Activated naive CD8-positive, alpha-beta T cell treated with anti-CD3 and anti-CD28 coated beads, Interleukin-2, amount 50 U/mL, for 16 hours (primary cell): ENCODE measurements around the gene NEGR1.

ENCODE experiments used
- DNase-seq: peaks from one replicate; pipeline ENCODE4 v3.0.0-alpha.2; 2020; ENCODE audit warnings: low read depth, low spot score

NEGR1 gene

DNA sequence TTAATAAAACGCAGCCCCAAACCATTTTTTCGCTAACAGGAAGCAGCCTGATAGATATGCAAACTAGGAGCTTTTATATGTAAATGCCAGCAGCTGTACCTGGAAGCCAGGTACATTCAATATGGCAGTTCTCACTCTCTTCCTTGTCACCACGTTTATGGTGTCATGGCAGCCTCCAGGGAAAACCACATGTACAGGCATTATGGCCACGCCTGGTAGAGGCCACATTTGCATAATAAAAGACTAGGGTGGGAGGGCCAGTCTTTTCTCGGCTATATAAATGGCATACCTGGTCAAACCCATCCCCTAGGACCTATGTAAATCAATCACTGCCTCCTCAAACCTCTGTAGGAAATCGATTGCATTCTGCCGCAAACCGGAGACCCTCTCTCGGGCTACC, 247.5 kb downstream of the NEGR1 start:
- DNase-seq, result no peak

DNA sequence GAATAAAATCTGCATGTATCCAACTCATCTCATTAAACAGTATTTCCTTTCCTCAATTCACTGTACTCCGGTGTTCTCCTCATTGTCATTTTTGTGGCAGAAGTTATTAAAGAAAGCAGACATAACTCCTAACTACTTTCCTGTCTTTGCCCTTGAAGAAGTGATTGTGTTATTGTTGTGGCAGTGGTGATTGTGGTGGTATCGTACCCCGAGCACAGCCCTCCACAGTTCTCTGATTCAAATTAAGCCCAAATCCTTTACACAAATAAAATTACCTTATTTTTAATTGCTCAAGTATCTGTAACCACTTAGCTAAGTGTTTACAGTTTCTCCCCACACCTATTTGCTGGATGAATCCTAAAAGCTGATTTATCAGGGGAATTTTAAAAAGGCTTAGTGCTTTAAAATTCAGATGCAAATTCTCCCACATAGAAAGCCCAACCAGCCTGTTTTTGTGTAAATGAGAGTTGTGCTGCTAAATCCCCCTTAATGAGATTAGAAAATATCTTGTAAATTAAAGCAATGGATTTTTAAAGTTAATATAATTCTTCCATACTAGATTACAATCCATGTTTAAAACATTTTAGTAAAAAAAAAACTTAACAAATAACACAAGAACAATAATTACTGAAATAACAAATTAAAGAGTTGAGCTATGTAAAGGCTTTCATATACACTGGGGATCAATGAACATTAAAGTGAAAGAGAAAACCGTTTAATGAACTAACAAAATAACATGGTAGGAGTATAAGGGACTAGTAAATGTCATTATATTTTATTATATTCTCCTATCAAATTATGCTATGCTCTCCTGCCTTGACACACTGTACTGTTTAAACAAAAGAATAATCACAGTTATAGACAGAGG, 259.0 kb downstream of the NEGR1 start:
- DNase-seq, result no peak

DNA sequence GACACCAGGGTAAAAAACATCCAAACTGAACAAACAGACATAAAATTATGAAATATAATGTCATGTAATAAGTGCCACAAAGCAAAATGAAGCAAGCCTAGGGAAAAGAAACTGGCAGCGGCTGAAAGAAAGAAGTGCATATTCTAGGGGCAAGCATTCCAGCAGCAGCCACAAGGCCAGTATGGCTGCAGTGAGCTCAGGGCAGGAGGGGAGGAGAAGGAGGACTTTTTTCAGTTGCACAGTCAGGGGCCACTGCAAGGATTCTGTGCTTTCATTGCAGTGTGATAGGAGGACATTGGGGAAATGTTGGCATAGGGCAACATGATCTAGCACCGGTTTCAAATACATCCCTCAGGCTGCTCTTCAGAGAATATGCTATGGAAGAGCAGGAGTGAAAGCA, 263.8 kb downstream of the NEGR1 start:
- no peak for DNase-seq

DNA sequence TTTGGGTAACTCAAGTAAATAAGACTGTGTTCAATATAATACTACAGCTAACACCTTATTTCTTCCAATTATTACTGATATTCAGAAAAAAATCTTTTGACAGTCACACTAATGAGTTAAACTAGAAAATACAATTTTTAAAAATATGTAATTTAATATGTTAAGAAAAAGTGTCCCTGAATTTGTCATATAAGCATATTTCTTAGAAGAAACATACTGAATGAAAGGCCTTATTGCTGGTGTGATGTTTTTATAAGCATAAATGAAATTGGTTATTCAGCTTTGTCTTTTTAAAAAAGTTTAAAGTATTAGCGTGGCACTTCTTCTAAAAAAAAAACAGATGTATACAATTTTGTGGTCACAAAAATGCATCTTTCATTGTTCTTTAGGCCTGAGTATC, 267.3 kb downstream of the NEGR1 start:
- no peak for DNase-seq

DNA sequence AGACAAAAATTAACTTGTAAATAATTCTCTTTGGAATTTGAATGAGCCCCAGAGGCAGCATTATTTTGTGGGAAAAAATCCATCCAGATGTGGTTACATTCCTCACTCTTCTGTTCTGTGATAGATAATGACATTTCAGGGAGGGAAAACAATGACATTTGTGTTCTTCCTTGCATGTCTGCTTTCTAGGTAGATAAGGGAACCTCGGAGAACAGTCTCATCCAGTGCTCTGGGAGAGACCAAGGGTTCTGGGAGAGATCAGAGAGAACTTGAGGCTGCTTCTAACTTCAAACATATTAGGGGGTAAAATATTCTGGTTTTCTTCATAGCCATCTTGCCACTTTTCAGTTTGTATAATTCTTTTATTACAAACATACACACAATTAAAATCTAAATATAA, 269.2 kb downstream of the NEGR1 start:
- no peak for DNase-seq

DNA sequence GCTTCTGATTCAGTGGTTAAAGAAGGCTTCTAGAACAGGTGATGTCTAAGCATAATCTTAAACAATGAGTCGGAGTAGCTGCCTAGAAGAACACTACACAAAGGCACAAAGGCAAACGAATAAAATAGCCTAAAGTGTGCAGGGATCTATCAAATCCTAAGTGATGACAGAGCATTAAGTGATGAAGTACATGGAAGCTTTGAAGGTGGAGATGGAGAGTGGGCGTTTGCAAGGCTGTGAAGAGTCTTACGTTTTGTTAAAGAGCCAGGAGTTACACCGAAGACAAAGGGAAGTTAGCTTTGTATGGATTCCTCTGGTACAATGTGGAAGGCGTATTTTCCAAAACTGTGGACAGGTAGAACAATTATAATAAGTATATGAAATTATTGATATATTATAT, 270.6 kb downstream of the NEGR1 start:
- no peak for DNase-seq

DNA sequence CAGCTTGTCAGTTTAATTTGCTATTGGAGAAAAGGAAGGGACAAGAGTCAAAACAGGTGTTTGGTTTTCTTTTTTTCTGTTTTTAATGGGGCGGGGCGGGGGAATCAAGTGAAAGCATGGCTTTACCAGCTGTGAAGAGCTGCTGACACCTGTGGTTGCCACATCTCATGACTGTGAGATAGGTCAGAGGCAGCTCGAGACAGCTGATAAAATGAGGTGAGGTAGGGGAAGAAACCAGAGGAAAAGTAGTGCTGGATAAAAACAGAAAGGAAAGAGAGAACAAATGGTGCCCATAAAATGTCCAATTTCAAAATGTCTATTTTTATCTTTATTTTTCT, 272.3 kb downstream of the NEGR1 start:
- DNase-seq, result no peak

DNA sequence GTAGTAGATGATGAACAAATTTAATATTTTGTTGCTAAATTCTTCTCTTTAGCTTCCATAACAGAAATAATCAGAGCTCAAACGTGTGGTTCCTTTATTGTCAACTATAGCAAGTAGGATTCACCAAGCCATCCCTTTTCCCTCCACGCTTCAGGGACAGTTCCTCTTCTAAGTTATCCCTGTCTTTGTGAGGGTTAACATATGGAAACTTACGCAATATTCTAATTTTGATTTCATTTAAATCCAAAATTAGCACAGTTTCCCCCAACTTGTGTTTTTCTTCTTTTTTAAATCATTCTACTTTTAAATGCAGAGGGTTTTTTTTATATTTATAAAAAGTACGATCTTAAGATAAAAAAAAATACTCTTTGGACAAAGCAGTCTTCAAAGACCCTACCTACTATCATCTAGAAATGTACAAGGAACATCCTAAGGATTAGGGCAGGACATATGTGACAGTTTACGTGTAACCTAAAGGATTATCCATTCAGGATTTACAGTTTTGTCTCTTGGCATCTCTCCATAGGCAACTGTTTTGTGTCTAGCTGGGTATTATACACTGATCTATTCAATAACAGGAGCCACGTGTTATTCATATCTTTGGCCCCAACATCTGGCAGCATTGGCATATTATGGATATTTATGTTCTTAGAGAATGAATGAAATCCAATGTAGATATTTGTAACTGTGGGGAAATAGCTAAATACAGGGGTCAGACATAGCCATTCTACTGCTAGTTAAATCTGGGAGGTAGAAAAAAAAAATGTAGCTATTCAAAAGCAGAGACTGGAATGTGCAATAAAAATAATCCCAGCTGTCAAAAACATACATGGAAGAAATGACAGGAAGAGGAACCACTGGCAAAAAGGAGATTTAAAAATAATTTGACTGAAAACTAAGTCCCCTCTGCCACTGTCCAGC, 272.9 kb downstream of the NEGR1 start:
- no peak for DNase-seq

DNA sequence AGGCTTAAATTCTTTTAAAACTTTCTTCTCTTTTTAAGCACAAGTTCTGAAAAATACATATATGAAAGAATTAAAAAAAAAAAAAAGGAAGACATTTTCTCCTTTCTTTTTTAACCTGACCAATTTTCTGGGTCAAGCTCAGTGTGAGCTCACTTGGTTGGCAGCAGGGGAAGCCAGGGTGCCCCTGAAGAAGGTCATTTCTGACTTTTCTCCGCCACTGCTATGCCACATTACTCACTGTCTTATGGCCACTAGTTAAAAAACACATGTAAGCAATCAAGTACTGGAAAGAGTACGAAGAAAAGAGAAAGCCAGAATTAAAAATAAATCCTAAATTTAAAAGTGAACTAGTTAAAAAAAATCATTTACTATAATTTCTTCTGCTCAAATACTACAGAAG, 275.0 kb downstream of the NEGR1 start:
- no peak for DNase-seq

DNA sequence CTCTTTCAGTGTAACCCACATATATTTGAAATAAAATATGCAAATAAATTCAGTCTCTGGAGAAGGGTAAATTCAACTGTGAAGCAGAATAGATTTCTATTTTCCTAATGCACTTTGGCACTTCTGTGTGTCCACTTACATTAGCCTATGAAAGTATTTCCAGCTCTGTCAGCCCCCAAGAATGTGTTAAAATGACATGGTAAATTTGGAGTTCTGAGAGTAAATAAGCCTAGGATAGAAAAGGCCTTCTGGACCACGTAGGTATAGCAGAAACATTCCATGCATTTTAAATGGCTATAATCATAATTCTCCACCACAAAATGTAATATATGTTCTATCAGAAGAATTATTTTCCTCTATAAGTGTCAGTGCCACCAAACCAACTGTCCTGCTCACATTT, 276.2 kb downstream of the NEGR1 start:
- DNase-seq, result no peak

DNA sequence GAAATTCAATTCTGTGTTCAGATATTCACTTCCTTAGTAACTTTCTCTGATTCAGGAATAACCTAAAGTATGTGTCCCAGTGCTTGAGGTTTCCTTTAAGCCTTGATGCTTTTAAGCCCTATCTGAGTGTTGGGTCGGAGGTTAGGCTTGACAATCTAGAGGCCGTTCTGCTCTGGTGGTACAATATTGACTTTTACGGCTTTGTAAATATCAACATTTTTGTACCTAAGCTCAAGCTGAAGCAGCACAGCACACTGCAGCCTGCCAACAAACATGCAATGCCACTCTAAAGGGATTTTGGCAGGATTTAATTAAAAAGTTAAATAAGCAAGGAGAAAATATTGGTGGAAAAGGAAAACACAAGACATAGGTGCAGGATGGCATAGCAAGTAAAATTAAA, 279.2 kb downstream of the NEGR1 start:
- DNase-seq, result no peak

DNA sequence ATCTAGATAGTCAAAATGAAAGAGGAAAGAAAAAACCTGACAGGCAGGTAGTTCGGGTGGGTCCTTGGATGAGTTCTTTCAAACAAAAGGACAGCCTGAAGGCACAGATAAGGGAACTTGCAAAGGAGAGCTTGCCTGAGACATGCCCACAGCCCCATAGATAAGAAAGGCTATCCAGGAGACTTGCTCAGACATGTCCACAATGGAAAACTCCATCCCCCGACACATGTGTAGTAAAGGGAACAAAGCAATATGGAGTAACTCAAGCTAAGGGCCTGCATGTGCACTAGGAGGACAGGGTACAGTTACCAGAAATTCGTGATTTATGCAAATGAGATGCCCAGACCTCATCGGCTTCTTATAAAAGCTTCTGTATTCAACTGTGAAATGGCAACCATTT, 281.5 kb downstream of the NEGR1 start:
- DNase-seq, result no peak

DNA sequence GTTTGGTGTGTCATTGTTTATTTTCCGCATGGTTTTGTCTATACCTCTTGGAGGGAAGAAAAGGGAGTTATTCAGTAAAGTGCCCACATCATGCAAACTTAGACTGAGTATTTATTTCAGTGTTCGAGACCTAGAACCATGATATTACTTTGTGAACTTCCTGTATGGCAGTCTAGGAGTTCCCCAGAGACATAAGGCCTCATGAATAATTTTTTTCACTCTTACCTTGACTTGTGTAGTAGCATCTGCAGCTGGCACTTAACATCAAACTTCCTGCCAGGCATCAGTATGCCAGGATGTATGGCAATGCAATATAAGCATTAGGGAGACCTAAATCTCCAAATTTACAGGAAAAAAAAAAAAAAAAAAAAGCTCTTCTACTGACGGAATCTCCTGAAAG, 287.7 kb downstream of the NEGR1 start:
- DNase-seq, result no peak

DNA sequence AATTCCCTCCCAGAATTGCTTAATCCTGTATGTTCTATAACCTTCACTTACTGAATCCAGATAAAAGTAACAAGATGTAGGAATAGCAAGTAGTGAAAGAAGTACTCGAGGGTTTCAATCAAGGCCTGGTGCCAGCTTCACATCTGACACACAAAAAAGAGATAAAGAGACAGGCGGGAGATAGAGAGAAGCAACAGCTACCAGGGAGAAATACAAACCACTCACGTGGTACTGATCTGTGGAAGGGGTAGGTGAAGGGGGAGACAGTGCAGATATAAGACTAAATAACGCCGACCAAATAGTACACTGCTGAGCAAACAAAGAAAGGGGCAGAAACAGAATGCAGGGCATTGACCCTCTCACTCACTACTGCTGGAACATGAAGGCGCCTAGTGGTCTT, 295.2 kb downstream of the NEGR1 start:
- no peak for DNase-seq

DNA sequence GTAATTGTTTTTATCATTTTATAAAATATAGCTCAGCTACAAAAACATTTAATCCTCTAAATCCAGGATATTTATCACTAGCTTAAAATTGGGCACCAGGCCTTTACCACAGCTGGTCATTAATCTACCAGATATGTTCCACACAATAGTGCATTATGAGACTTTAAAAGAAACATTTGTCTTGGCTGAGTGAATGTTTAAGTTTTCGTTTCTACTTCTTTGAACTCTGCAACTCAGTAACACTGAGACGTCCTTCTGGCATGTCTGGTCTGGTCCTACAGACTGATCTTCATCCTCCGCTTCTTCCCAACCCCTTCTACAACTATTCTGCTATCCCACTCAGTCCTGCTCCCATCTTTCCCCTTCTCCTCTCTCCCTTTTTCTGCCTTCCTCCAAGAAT, 296.2 kb downstream of the NEGR1 start:
- no peak for DNase-seq

DNA sequence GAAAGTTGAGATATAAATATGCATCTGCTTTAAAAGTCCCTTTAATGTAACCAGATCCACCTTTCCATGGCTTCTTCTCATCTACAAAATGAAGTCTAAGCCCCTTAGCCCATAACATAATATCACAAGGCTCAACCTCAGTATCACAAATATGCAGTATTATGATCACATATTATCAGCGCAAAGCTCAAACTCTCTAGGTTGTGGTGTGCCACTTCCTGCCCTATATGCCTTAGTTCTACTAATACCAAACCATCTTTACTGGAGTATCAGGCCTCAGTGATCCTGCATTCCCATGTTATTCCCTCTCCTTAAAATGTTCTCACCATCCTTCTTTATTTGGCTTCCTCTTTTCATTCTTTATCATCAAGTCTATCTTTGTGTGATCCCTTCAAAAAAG, 301.8 kb downstream of the NEGR1 start:
- no peak for DNase-seq

DNA sequence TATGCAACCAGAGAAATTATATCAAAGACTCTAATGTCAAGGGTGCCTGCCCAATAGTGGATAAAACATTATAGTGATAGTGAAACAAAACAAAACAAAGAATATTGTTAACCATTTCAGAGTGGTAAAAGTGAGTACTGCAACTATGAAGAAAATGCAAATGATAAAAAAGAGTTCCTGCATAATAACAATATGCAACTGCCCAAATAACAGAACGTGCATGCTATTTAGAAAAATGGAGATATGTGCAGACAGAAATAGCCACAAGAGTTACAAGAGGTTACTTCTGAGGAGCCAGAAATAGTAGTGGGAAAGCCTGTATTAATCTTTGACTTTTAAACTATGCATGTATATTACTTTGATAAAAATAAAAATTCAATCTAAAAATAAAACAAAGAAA, 302.5 kb downstream of the NEGR1 start:
- DNase-seq, result no peak

DNA sequence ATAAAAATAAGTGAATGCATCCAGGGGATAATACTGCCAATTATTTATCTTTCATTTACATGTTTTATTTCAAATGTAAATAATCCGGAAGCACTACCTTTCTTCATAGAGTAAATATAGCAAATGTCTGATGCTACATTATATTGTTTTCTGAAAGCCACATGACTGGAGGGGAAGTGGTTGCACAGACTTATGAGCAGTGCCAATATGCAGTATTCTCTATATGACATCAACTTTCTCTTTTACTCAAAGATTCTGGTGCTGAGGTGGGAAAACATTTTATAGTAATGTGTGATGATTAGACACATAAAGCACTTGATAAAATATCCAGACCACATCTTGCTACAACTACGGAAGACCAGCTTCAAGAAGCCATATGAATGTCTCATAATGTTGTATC, 314.7 kb downstream of the NEGR1 start:
- no peak for DNase-seq

DNA sequence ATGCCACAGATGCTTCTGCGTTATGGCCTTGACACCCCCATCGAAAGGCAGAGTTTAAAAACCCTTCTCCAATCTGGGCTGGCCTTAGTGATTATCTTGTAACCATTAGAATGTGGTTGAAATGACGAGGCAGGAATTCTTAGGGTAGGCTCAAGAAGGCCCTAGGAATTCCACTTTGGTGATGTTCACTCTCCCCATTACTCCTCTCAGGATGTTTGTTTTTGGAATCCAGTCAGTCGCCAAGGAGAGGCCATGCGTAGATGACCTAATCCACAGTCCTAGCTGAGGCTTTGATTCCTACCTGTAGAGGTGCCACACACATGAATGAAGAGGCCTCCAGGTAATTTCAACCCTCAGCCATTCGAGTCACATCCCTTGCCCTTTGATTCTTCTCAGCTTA, 318.2 kb downstream of the NEGR1 start:
- no peak for DNase-seq

DNA sequence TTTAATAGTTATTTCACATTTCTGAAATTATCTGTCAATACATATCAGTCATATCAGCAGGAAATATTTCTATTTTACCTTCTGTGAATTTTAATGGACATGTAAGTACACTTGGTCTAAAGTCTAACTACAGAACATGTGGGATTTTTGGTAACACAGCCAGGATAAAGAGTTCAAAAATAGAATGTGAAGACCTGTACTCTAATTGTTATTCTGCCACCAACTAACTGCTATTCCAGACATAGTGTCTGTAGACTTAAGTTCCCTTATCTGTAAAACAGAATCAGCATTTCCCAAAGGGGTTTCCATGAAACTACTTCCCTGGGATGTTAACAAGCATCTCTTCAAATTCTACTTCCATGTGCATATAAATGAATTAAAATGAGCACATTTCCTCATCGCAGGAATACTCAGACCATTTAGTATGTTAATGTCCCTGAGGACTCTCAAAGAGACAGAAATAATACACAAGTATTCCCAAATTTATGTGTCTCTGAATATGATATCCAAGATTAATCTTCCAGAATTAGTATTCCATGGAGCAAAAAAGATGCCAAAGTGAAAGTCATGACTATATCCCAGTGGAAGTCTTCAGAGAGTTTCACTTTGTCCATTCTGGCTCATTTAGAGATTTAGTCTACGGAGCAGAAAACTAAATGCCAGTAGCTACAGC, 325.6 kb downstream of the NEGR1 start:
- no peak for DNase-seq

DNA sequence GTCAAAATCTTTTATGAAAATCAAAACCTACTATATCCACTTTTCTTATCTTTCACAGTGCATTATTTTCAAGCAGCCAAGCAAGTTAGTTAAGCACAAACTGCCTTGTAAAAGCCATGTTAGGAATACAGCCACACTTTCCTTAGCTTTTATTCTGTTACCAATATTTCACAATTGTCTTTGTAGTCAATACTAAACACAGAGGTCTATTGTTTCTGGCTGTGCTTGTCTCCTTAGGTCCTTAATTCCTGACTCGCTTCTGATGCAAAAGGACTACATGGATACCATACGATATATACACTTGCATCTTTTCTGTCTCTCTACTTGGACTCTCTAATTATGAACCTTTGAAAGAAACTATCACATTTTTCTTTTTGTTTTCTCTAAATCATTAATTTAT, 331.8 kb downstream of the NEGR1 start:
- DNase-seq, result no peak

DNA sequence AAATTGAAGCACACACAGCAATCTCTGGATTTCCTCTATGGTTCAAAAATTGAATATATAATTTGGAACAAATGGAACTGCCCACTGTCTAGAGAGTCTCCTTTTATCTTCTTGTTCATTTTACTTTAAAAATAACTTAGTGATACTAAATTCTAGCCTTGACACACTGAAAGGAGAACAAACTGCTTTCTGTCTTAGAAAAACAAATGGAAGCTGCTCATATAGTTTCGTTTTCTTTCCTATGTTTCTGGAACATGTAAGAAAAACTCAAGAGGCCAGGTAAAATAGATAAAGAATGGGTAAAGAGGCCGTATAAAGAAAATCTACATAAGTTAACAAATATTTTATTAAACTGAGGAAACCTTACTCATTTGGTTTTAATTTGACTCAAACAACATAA, 332.7 kb downstream of the NEGR1 start:
- DNase-seq, result no peak

DNA sequence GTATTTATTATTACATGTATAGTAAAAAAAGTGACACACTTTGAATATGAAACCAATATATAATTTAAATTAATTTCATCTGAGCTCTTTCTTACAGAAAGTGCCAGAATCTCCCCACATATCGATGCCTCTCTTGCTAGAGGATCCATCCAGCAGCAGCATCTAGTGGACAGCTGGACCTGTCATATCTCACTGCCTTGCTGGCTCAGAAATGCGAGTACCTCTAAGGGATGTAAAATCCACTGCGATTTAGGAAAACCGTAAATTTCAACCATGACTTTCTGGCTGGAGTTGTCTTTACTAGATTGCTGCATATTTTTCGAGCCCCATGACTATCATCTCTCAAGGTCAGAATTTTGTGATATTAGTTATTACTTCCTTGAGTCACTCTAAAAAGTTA, 333.8 kb downstream of the NEGR1 start:
- DNase-seq, result no peak
